Measurements from ENCODE around the gene COPB2.

- TF ChIP-seq CTCF (IDR thresholded peaks at IDR 0.05; ENCODE audit: low read depth, low read length, poor library complexity, severe bottlenecking), result no peak
- TF ChIP-seq EZH2phosphoT487 (IDR thresholded peaks at IDR 0.05; ENCODE audit: borderline replicate concordance, low read length), result no peak
These were observed 51.0 kb downstream of the COPB2 start for GRCh38 chr3:139338405-139338804.
